CD4-positive, alpha-beta T cell treated with Interleukin-6 at 100 ng/mL for 8 hours (primary cell): ENCODE data around the gene ZDHHC3.

Experiments used
- DNase-seq: peaks from one replicate; pipeline ENCODE4 v3.0.0-alpha.2; 2020; ENCODE audit warnings: mixed read lengths, low spot score

Gene ZDHHC3

DNA sequence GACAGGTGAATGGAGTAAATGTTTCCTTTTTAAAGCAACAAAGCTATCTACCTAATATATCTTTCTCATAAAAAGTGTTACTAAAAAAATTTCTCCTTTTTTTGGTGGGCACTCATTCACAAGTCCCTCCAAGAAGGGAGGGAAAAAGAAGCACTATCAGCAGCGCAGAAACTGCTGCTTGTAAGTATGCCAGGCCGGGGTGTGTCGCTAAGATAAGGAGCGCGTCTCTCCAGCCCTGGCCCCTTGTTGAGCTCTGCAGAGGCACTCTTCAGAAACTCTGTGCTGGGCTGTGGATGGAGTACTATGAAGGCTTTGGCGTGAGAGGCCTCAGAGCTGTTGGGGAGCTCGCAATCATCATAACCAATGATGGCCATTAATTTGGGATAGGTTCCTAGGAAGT is 49.1 kb downstream of the ZDHHC3 start:
- DNase-seq, result no peak

DNA sequence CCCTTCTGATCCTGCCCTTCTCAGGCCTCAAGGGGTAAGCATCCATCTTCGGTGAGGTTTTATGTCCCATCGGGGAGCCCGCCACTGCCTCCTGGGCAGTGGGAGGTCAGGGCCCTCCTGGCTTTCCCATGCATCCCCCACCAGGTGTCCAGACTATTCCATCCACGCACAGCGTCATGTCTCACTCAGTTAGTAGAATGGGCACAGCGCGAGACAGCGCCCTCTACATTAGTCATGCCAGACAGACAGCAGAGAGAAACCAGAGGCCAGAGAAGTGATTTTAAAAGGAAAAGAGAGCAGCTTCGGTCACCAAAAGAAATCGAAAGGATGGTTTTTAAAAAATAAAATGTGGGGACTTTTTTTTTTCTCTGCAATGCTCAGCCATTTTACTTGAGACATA is 49.8 kb downstream of the ZDHHC3 start:
- DNase-seq, result no peak

DNA sequence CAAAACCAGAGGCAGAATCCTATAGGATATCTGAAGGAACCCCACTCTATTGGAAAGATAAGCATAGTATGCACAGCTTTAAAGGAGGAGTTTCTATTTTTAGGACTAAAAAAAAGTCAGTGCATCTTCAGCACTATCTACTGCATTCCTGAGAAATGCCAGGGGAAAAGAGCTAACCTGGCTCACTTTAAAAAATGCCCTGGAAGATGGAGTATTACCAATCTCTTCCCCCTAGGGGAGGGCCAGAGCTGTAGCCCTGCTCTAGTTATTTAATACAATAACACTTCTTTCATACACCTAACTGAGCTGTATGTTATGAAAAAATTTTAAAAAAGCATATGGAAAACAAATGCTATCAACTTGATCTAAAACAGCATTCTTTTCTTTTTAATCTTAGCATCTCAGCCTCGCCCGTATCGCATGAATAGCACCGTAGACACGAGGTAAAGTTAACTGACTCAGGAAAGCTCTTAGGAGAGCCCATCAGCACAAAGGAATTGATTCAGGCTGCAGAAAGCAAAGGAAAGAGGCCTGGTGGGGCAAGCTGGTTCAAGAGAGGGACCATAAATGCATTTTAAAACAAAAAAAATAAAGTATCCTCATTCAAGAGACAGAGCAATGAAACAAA is 51.4 kb downstream of the ZDHHC3 start:
- no peak for DNase-seq

DNA sequence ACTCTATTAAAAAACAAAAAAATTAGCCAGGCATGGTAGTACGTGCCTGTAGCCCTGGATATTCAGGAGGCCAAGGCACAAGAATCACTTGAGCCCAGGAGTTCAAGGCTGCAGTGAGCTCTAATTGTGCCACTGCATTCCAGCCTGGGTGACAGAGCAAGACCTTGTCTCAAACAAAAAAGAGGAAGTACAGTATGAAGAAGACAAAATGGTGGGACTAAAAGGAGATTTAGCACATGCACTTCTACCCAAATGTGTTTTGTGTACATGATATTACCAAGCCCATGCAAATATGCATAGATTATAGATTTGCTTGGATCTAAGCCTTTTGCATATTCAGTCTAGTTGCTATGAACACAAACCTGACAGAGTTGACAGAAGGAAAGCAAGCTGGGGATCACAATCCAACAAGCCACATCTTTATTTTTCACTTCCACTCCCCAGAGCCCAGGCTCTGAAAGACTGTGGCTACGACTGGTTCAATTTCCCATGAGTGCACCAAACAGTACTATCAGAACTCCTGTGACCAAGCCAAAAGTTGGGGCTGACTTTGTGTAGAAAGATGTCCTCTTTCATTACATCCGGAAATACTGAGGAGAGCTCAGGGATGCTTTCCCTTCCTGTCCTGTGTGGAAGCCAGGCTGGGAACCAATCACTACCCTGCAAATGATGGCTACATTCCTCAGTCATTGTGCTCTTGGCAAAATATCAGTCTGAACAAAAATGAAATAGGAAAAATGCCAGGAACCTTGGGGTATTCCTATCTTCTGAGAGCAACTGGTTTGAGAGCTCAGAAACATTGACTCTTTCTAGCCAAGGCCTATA is 52.1 kb downstream of the ZDHHC3 start:
- DNase-seq, result no peak

DNA sequence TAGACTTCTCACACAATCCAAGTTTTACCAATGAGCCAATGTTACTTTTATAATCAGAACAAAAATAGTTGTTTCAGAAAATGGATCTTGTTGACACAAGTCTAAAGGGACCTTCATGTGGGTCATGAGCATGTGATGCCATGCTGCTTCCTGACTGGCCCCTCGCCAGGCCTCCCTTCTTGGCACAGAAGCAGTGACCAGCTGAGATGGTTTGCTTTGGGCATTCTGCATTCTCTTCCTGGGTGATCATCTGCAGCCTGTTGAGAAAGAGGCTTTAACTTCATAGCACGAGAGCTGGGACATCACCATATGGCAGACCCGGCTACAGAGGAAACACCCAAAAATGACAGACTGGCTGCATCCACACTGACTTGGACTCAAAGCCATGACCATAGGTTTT is 55.9 kb downstream of the ZDHHC3 start:
- no peak for DNase-seq

DNA sequence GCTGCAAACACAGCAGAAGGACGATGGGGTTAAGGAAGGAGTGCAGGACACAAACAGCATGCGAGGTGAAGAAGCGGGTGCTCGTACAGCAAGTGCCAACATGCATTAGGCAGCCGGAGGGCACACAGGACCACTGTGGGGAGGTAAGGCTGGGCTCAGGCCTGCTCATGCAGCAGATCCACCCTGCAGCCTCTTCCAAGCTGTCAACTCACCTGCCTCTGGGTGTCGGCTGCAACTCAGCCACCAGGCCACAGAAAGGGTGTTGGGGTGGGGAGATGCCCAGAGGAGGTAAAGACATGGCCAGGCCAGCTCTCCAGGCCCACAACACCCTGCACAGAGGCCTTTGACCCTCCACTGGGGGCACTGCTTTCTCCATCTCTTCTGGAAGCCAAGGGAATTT is 57.4 kb downstream of the ZDHHC3 start:
- no peak for DNase-seq

DNA sequence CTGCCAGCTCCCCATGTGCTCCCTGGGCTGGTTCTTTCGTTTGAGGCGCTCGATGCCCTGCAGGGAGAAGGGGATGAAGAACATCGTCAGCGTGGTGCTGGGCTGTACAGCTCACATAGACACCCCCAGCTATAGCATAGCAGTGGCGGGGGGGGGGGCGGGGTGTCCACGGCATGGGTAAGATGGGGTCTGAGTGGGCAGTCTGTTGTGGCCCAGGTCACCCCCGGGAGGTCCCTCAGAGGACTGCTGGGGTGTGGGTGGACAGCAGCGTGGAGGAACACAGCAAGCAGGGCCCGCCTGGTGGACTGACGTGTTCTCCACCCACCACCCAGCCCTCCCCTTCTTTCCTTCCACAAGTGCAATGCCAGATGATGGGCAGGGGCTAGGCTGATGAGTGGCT is 57.9 kb downstream of the ZDHHC3 start:
- no peak for DNase-seq

DNA sequence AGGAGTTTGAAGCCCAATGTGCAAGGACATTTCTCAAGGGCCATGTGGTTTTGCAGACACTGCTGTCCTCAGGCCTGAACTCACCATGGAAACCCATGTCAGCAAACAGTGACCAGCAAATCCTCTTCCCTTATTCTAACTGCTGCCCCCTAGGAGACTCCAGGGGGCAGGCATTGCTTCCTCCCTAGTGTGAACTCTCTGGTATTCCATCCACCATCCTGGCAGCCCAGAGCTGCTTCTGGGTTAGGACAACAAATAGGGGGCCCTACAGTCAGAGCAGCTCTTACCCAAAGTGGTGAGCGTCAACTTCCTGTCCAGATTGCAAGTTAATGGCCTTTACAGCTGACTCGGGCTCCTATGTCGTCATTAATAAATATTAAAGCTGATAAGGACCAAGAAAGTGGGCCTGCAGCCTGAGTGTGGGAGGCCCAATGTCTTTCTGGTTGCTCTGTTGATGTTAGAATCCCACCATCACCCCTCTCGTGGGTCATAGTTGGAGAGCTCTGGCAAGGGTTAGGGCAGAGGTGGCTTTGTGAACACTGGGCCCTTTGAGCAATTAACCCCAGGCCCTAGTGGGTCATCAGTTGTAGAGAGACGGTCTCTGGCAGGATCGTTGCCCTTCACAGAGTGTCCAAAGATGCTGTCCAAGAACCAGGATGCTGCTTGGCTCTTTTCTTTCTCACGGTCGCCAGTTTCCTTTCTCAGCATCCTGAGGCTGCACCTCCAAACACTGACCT is 60.1 kb downstream of the ZDHHC3 start:
- DNase-seq, result no peak

DNA sequence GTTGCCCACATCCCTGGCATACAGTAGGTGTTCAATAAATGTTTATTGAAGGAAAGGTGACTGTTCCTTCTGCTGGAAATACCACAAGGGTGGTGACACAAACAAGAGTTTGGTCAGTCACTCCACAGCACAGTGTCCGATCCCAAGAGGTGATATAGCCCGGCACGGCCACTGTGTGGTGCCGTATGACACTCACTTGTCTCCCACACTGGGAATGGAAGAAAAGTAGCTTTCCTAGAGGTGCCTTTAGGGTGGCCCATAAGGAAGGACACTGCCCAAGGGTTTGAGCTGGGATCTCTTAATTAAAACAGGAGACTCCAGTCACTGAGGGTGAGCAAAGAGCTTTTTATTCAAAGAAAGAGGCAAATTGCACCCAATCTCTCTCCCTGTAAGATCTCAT is 61.0 kb downstream of the ZDHHC3 start:
- DNase-seq, result no peak

DNA sequence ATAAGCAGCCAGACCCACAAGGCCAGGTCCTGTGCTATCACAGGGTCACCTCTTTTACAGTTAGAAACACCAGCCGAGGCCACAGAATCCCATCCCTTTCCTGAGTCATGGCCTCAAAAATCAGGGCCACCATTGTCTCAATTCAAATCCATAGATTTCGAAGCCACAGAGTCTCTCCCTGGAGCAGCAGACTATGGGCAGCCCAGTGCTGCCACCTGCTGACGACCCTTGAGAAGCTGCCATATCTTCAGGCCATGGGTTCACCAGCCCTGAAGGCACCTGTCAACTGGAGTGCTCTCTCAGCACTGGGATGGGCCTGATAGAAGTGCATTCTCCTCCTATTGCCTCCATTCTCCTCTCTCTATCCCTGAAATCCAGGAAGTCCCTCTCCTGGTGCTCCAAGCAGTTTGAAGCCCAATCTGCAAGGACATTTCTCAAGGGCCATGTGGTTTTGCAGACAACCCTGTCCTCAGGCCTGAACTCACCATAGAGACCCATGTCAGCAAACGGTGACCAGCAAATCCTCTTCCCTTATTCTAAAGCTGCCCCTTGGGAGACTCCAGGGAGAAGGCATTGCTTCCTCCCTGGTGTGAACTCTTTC is 62.0 kb downstream of the ZDHHC3 start:
- peak; percentile 52 for DNase-seq

DNA sequence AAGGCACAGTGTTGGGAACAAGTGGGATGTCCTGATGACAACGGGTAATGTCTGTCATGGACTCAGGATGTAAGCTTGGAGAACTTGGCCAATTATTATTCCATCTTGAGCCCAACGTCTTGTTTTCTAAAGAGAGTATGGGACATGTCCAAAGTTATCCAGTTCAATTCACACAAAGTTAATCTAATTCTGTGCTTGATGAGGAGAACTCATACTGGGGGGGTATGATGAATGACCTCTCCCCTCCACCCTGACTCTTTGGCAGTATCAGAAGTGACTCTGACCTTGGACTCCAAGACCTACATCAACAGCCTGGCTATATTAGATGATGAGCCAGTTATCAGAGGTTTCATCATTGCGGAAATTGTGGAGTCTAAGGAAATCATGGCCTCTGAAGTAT is 65.3 kb downstream of the ZDHHC3 start:
- DNase-seq, result no peak

DNA sequence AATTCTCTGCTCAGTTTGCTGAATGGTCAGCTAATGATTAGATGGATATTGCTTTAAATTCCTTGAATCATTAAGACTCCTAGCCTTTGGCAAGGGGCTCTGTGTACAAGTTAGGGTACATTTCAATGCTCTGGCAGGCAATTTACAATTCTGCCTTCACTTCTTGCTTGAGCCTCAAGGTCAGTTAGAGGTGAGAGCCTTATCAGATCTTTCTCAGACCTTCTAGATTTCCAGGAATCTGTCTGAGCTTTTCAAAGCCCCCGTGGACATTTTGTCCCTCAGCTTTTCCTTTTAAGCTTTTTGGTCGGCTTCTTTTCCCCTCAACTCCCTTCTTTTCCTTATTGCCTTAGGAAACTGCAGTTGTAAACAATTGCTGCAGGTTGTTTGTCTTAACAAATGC is 66.9 kb downstream of the ZDHHC3 start:
- DNase-seq, result no peak

DNA sequence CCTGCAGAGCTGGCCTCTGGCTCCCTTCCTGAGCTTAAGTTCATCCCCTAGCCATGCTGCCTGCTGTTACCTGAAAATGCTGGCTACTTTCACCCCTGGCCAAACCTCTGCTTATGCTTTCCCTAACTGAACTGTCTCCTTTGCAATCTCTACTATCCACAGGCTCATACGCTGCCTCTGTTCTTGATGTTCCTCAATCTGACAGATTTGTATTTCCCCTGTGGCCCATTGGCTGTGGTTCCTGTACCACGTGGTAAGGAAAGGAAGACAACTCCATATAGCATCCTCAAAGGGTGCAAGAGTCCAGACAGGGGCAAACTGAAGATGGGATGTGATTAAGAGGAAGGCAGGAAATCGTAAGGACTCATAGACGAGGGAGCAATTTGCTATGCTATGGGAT is 68.4 kb downstream of the ZDHHC3 start:
- no peak for DNase-seq

DNA sequence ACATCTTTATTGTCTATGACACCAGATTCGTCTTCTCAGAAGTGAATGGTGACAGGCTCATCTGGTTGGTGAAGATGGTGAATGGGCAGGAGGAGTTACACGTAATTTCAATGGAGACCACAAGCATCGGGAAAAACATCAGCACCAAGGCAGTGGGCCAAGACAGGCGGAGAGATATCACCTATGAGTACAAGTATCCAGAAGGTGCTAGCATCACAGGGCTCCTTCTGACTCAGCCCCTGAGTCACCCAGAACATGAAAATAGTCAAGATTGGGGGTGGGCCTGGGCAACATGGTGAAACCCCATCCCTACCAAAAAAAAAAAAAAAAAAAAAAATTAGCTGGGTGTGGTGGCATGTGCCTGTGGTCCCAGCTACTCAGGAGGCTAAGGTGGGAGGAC is 69.0 kb downstream of the ZDHHC3 start:
- no peak for DNase-seq

DNA sequence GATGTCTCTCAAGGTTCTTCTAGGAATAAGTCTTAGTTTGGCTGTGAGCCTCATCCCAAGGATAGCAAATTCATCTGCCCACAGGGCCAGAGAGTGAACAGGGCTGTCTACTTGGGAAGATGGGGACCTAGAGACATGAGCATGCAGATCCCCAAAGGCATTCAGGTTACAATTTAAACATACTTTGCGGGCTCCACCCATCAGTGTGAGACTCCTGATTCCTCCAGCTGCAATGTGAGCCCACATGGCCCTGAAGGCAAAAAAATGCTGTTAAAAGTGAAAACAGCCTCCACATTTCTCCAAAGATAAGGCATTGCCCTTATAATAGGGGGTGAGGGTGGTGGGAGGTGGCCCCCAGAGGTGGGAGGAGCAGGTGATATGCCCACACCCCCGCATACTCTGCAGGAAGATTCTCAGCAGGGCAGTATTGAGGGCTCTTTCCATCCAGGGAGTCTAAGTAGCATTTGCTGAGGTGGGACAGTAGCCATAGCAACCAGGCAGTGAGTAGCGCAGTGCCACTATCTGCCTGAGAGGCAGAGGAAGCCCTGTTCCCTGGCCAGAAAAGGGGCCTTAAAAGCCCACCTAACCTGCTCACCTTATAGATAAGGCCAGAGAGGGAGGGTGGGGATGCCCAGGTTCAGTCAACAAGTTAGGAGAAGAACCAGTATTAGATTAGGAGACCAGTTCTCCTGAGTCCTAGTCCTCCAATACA is 70.4 kb downstream of the ZDHHC3 start:
- DNase-seq, result no peak

DNA sequence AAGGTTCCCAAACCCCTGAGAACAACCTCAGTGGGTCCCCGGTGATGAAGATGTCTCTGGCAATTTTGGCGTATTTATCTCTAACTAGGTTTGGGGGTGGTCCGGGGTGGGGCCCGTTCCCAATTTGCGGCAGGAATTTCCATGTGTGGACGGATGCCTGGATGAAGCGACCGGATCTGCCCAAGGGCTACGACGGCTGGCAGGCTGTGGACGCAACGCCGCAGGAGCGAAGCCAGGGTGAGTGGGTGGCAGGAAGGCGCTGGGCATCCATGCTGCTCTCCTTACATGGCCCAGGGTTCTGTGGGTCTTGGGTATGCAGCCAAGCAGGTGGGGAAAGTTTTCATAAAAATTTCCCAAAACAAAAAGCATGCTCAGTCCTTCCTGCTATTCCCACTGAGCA is 72.2 kb downstream of the ZDHHC3 start:
- no peak for DNase-seq

DNA sequence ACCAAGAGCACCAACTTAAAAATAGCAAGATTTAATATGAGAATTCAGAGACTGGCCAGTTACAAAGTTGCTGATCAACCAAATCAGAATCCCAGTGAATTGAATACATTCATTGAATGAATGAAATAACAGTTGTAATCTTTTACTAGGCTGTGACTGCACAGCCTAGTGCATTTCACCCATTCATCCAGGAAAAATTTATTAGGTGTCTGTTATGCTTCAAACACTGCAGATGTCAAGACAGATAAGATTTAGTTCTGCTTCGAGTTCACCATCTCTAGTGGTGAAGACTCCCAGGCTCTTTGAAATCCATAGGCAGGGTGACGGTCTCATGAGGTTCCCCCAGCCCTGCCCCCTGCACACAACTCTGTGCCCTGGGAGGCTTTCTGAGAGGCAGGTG is 72.7 kb downstream of the ZDHHC3 start:
- DNase-seq, result no peak

DNA sequence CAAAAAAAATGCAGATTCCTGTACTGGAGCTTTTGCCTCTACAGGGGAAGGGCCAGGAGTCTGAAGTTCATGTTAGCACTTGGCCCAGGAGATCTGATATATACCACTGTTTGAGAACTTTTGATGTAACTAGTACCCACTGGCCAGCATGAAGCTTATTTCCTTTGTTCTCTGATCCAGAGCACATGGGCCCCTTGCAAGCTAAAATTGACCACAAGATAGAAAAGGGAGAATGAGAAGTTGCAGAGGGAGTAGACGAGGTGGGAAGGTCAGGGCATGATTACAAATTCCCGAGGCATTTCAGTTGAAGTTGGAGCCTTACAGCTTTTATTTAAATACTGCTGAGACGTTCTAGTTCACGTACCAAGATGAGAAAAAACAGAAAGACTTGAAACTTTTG is 73.3 kb downstream of the ZDHHC3 start:
- no peak for DNase-seq

DNA sequence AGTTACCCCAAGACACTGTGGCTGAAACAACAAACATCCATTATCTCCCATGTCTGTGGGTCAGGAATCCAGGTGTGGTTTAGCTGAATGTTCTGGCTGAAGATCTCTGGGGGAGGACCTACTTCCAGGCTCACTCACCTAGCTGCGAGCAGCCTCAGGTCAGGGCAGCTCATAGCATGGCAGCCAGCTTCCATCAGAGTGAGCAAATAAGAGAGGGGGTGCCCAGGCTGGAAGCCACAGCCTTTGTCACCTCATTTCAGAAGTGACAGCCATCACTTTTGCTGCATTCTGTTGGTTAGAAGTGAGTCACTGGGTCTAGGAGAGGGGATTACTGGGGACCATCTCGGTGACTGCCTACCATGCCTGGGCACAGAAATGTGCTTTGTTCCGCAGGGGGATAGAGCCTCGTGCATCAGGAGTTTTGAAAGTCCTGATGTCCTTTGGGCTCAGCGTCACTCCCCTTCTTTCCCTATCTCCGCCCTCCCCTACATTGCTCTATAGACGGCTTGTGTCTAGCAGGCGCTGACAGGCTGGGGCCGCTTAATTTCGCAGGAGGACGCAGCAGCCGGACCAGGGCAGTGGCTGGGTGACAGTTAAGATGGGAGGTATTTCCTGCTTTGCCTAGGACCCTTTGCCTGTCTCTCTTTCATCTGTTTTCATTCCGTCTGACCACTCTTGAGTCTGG is 76.1 kb downstream of the ZDHHC3 start:
- DNase-seq, result no peak

DNA sequence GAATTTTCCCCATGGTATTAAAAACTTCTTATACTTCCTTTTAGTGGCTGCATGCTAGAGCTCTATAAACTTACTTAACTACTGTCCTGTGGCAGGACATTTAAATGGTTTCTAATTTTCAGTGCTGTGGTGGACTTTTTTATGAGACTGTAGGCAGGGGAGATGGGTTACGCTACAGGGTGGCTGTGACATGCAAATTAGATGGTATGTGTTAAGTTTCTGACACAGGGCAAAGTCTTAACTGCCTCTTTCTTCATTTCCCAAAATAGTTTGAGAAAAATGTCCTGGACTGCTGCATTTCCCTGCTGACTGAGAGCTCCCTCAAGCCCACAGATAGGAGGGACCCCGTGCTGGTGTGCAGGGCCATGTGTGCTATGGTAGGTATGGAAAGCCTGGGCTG is 79.5 kb downstream of the ZDHHC3 start:
- DNase-seq, result no peak

DNA sequence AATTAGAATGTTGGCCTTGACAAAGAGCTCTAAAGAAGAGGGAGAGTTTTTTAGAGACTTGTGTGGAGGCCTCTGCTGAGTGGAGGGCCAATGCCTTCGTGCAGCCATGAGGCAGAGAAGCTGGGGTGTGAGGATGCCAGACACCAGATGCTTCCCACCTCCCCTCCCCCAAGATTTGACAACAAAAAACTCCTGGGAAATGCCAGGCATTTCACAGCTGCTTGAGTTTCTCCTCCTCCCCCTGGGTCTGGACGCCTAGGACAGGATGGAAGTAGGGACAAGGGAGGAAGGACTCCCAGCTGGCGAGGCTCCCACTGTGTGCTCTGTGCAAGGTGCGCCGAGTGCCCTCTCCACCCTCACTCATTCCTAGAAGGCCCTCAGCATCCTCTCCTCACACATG is 81.5 kb downstream of the ZDHHC3 start:
- DNase-seq, result no peak

DNA sequence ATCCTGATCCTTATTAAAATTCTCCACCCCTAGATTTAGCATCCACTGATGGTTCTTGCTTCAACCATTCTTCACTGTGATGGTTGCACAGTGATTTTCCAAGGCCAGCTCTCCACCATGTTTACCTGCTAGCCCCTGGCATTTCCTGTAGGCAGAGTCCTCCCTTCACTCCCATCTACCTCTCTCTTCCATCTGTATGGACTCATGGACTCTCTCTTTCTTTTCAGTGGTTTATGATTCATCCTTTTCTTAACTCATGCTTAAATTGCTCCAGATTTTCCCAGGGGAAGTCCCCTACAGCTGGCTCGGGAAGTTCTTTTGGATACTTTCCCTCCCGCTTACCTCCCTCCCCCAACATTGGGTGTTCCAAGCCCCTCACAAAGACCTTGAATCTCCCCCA is 82.9 kb downstream of the ZDHHC3 start:
- DNase-seq, result no peak
